Esophagus muscularis mucosa (tissue), 4 donors: Measurements from ENCODE around the gene MYO16. TPM values are rescaled to one million over a fixed set of nuclear protein-coding genes. Genes with fewer than 3 reads are reported as not detected.

Experiments
- DNase-seq: peaks from one replicate; pipeline ENCODE4 v3.0.0-alpha.2; 2017; ENCODE audit errors: extremely low spot score
- H3K27ac ChIP-seq, 4 donors: fragments of 200-600 bp; sonication (generic); replicated peaks in 1 of 4; 1 replicate in 3 of 4; 2 replicates in 1 of 4; pipeline ENCODE4 v1.5.1; 2016 to 2019; ENCODE audit warnings: mild to moderate bottlenecking in 1 of 4
- H3K27me3 ChIP-seq, 4 donors: fragments of 200-600 bp; sonication (generic); one replicate each; pipeline versions ENCODE4 v1.5.1 to v1.6.0; 2016 to 2019
- H3K36me3 ChIP-seq, 4 donors: fragments of 200-600 bp; sonication (generic); one replicate each; pipeline ENCODE4 v1.5.1; 2016 to 2019
- H3K4me1 ChIP-seq, 4 donors: fragments of 200-600 bp; sonication (generic); one replicate each; pipeline ENCODE4 v1.5.1; 2016 to 2019
- H3K4me3 ChIP-seq, 4 donors: fragments of 200-600 bp; sonication (generic); 1 replicate in 2 of 4; 2 replicates in 2 of 4; pipeline ENCODE4 v1.5.1; 2016 to 2019; ENCODE audit warnings: mild to moderate bottlenecking in 4 of 4, moderate library complexity in 1 of 4
- H3K9me3 ChIP-seq, 4 donors: fragments of 200-600 bp; sonication (generic); 1 replicate in 3 of 4; 2 replicates in 1 of 4; pipeline ENCODE4 v1.5.1; 2016 to 2019
- EP300 ChIP-seq: sonication (generic); formaldehyde crosslinking; IDR thresholded peaks from one replicate; pipeline ENCODE4 v1.6.1; 2017; ENCODE audit warnings: antibody characterized with exemption
- POLR2A ChIP-seq: fragments of 450-650 bp; IDR thresholded peaks from one replicate; pipeline ENCODE4 v1.6.1; 2017; ENCODE audit warnings: antibody characterized with exemption, moderate library complexity, mild to moderate bottlenecking, low read depth
- POLR2AphosphoS5 ChIP-seq, 2 donors: sonication (generic); formaldehyde crosslinking; IDR thresholded peaks; one replicate each; pipeline ENCODE4 v1.6.1; 2017; ENCODE audit warnings: antibody characterized with exemption in 2 of 2
- WGBS: methylation state at CpG from one replicate; pipeline ENCODE4 v1.1.5; 2018; 5-methylcytosine and 5-hydroxymethylcytosine counted together
- intact Hi-C: fragments of 100-400 bp; cut with DNase I; formaldehyde crosslinking; loops from one replicate; pipeline ENCODE4 v1.15.1; 2023
- total RNA-seq, 4 donors: library from RNA; depleted of rRNA; stranded (reverse); fragments of >200 nt; gene quantifications; one replicate each; pipeline versions ENCODE4 v1.1.0 to v1.2.1, GENCODE V29; 2016
- TF ChIP-seq, protein P1 (sequence below), 3 experiments: fragments of 200-600 bp in 2 of 3; fragments of 450-650 bp in 1 of 3; sonication (generic) in 2 of 3; IDR thresholded peaks; one replicate each; pipeline ENCODE4 v1.5.1; 2017 to 2019; ENCODE audit warnings: antibody characterized with exemption in 3 of 3, mild to moderate bottlenecking in 2 of 3, moderate library complexity in 1 of 3

MYO16 gene
- total RNA-seq, 4 donors from 2014 or later, result 1.2 to 3.7 (median 1.8) TPM

DNA sequence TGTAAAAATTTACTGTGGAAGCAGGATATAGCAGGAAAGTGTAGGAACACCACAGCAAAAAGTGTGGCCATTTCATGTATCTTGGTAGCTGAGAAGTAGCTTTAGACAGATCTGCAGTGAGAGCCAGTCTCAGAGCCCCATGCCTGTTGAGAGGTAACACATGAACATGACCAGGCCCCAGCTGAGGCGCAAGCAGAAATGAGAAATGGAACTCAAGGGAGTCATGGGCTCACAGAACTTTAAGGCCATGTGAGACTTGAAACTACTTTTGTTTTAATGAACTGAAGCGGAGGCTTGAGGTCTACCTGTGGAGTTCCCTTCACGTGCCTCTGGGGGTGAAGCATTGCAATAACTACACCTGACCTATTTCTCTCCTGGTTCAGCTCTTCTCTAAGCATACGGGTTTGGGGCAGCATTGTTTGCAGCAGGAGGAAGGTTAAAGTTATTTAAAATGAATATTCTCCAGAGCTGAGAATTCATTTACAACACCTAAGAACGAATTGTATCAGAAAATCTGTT lies 3.3 kb downstream of the MYO16 start:
- Histone ChIP-seq H3K27me3 (peaks cover 0 to 4% (median 0%) of the 10 kb centered on the region in 4 donors), H3K4me3 (no peak overlapping the region), H3K36me3 (no peaks in the 10 kb centered on the region), H3K27ac (no peak overlapping the region), H3K4me1 (no peaks in the 10 kb centered on the region), H3K9me3 (no peaks in the 10 kb centered on the region)
- WGBS, result 83% methylated on average over 5 of the region's 5 CpGs
- no peak for DNase-seq
- TF ChIP-seq EP300 (no peak), POLR2AphosphoS5 (IDR thresholded peaks at IDR 0.05) (no peak), POLR2A (no peak)
- TF ChIP-seq, protein P1, sequence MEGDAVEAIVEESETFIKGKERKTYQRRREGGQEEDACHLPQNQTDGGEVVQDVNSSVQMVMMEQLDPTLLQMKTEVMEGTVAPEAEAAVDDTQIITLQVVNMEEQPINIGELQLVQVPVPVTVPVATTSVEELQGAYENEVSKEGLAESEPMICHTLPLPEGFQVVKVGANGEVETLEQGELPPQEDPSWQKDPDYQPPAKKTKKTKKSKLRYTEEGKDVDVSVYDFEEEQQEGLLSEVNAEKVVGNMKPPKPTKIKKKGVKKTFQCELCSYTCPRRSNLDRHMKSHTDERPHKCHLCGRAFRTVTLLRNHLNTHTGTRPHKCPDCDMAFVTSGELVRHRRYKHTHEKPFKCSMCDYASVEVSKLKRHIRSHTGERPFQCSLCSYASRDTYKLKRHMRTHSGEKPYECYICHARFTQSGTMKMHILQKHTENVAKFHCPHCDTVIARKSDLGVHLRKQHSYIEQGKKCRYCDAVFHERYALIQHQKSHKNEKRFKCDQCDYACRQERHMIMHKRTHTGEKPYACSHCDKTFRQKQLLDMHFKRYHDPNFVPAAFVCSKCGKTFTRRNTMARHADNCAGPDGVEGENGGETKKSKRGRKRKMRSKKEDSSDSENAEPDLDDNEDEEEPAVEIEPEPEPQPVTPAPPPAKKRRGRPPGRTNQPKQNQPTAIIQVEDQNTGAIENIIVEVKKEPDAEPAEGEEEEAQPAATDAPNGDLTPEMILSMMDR (IDR thresholded peaks at IDR 0.05), result no peak
- intact Hi-C loops, result no loop called here

DNA sequence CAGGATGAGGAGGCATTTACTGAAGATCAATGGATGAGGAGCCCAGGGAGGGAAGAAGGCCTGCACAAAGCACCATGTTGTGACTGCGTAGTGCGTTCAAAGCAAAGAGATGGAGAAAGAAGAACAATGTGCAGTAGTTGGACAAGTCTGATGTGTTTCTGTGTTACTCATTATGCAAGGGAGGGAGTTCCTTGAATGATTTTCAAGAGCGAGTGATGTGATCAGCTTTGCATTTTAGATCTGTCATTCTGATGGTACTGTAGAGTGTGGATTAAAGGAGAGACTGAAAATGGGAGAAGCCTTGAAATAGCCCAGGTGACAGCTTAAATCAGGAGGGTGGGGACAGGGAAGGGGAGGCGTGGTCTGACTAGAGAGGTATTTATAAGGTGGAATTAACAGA lies 9.5 kb downstream of the MYO16 start:
- no peaks in the 10 kb centered on the region for H3K9me3 ChIP-seq
- no peak for DNase-seq
- 79% methylated on average over 4 of the region's 4 CpGs for WGBS
- H3K4me1 ChIP-seq, result no peaks in the 10 kb centered on the region
- no peaks in the 10 kb centered on the region for H3K36me3 ChIP-seq
- intact Hi-C loops, result no loop called here
- H3K27ac ChIP-seq, result no peak overlapping the region
- H3K27me3 ChIP-seq, result no peaks in the 10 kb centered on the region
- TF ChIP-seq POLR2A, result no peak
- H3K4me3 ChIP-seq, result no peak overlapping the region

DNA sequence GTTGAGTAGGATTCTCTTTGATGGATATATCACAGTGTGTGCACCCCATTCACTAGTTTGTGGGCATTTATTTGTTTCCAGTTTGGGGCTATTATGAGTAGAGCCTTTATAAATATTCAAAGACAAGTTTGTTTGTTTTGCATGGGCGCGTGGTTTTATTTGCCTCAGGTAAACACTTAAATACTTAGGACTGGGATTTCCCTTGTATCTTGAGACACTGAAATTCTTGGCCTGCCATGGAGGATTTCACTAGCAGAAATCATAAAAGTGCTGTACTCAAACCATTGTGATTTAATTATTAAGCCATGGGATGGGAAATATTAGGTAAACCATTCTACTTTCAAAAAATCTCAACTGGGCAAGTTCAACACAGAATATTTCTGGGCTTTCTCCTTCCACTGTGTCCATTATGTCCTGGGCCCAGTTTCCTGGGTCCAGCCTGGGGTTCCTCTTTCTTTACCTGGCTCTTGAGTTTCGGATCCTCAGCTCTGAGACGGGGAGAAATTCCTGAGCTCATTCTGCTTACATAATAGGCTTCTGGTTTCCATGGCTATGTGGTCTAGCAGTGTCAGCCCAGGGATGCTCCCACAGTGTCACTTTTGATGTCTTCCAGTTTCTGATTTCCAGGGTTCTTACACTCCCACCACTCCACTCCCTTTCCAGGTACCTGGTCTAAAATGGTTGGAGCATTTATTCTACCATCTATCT lies 14.4 kb downstream of the MYO16 start:
- H3K27ac ChIP-seq, result no peak overlapping the region
- no peaks in the 10 kb centered on the region for H3K27me3 ChIP-seq
- no peak for TF ChIP-seq POLR2AphosphoS5 (IDR thresholded peaks at IDR 0.05)
- TF ChIP-seq POLR2A, result no peak
- TF ChIP-seq, protein P1 (IDR thresholded peaks at IDR 0.05), result no peak
- TF ChIP-seq EP300, result no peak
- H3K9me3 ChIP-seq, result peaks cover 0 to 5% (median 0%) of the 10 kb centered on the region in 4 donors
- H3K4me3 ChIP-seq, result no peak overlapping the region
- no peaks in the 10 kb centered on the region for H3K4me1 ChIP-seq
- intact Hi-C loops, result no loop called here
- DNase-seq, result no peak
- WGBS, result 85% methylated on average over 4 of the region's 4 CpGs
- no peaks in the 10 kb centered on the region for H3K36me3 ChIP-seq

DNA sequence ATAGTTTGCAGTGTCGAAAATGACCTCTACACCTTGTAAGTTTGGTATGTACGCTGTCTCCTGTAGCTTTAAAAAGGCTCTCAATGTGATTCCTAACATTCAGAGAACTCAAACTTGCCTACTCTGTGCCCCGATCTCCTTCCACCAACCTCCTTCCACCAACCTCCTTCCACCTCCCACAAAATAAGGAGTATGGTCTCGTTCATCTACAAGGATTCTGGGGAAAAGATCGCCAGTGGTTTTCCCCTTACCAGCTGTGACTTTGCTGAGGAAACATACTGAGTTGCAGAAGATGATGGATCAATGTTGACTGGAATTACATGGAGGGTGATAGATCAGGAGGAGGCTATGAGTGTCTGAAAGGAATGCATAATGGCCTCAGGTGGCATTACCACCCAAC lies 16.0 kb downstream of the MYO16 start:
- Histone ChIP-seq H3K27ac (no peak overlapping the region), H3K27me3 (no peaks in the 10 kb centered on the region), H3K4me1 (no peaks in the 10 kb centered on the region), H3K36me3 (no peaks in the 10 kb centered on the region), H3K9me3 (peaks cover 0 to 5% (median 0%) of the 10 kb centered on the region in 4 donors), H3K4me3 (no peak overlapping the region)
- no peak for DNase-seq
- TF ChIP-seq POLR2A (no peak), EP300 (no peak), POLR2AphosphoS5 (IDR thresholded peaks at IDR 0.05) (no peak)
- TF ChIP-seq, protein P1 (IDR thresholded peaks at IDR 0.05), result no peak
- WGBS, result 79% methylated on average over 5 of the region's 5 CpGs
- intact Hi-C loops, result no loop called here

DNA sequence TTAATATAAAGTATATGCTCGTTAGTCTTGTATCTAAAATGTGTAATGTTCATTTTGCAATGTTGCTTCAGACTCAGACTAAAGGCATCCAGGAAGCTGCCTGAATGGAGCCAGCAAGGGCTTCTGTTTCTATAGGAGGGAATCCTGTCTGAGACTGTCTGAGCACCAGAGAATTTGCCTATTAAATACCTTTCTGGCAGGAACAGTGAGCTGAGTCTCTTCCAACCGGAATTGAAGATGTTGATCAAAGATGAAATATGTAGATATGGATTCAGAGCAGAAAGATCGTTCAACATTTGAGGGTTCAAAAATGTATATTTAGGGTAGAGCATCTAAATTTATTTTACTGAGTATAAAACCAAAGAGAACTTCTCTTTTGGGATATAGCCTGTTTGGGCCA lies 20.9 kb downstream of the MYO16 start:
- WGBS, result 85% methylated on average over 3 of the region's 3 CpGs
- Histone ChIP-seq H3K27me3 (no peaks in the 10 kb centered on the region), H3K4me1 (no peaks in the 10 kb centered on the region), H3K9me3 (peaks cover 0 to 5% (median 0%) of the 10 kb centered on the region in 4 donors), H3K4me3 (no peak overlapping the region), H3K27ac (no peak overlapping the region), H3K36me3 (no peaks in the 10 kb centered on the region)
- intact Hi-C loops, result no loop called here
- TF ChIP-seq POLR2AphosphoS5 (IDR thresholded peaks at IDR 0.05) (no peak), POLR2A (no peak), EP300 (no peak)
- TF ChIP-seq, protein P1 (IDR thresholded peaks at IDR 0.05), result no peak
- no peak for DNase-seq
